ENCODE data around the gene IGFBP6. TPM values are rescaled to one million over a fixed set of nuclear protein-coding genes. Genes with fewer than 3 reads are reported as not detected.
A peak's percentile ranks its signal among the peaks of the same experiment; 100 is the strongest.
"Not testable (repeated sequence)": the region's sequence is repeated elsewhere in the genome, so short reads cannot be mapped to it uniquely, and the experiment has no call there.

The IGFBP6 gene
- total RNA-seq, 4 donors from 2014 or later, result 67.3 to 143 (median 77.4) TPM

DNA sequence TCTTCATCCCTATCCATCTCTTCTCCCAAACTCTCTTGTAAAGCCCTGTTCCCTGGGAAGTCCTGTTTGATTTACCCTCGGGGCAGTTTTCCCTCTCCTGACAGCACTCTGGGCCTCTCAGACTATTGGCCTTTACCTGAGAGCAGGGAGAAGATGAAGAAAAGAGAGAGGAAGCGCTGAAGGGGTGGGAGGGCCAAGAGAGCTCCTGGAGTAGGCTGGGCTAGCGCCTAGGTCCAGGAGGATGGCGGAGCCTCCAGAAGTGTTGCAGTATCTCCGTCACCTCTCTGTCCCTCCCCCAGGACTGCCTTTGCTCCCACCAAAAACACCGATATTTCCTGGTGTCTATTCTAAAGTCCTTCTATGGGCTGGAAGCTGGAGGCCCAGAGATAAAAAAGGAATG, 5.7 kb upstream of the IGFBP6 start:
- ATAC-seq, result no peak
- H3K4me1 ChIP-seq, result peaks cover 0 to 6% of the 10 kb centered on the region in 2 donors
- in situ Hi-C loops (cut with MboI; ENCODE audit: low sequenced_read_pairs in 4 of 4) (no loop called here), intact Hi-C loops (cut with DNase I; ENCODE audit: low total_unique reads) (no loop called here)
- no peak for DNase-seq
- no peaks in the 10 kb centered on the region for H3K9me3 ChIP-seq
- no peak overlapping the region for H3K27ac ChIP-seq
- no peaks in the 10 kb centered on the region for H3K36me3 ChIP-seq
- H3K27me3 ChIP-seq, result no peaks in the 10 kb centered on the region
- TF ChIP-seq, protein P1, sequence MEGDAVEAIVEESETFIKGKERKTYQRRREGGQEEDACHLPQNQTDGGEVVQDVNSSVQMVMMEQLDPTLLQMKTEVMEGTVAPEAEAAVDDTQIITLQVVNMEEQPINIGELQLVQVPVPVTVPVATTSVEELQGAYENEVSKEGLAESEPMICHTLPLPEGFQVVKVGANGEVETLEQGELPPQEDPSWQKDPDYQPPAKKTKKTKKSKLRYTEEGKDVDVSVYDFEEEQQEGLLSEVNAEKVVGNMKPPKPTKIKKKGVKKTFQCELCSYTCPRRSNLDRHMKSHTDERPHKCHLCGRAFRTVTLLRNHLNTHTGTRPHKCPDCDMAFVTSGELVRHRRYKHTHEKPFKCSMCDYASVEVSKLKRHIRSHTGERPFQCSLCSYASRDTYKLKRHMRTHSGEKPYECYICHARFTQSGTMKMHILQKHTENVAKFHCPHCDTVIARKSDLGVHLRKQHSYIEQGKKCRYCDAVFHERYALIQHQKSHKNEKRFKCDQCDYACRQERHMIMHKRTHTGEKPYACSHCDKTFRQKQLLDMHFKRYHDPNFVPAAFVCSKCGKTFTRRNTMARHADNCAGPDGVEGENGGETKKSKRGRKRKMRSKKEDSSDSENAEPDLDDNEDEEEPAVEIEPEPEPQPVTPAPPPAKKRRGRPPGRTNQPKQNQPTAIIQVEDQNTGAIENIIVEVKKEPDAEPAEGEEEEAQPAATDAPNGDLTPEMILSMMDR (IDR thresholded peaks at IDR 0.05 in 4 of 5, conservative IDR thresholded peaks at IDR 0.05 in 1 of 5), result no peak
- TF ChIP-seq POLR2A (IDR thresholded peaks at IDR 0.05), result no peak
- H3K4me3 ChIP-seq, result no peak overlapping the region

DNA sequence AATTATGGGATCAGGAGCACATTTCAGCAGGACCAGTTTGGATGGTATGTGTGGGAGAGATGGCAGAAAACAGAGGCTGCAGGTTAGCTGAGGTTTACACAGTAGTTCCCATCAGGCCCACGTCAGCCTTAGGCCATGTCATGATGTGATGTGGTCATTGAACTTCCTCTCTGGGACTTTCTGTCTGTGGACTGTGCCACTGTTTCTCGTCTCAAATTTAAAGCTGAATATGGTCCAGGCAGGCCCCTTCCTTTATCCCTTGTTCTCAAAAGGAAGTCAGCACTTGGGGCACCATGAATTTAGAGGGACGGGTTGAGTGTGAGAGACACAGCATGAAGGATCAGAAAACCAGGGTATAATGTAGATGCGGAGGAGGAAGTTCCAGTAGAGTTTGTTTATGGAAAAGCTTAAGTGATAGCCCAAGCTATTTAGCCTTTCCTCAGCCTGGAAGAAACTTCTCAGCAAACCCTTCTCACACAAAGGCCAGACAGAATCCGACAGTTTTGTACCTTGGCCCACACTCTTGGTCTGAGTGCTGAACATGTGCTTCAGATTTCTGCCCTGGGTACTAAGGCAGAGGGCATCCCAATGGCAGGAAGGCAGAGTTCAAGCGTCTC, 3.6 kb upstream of the IGFBP6 start:
- no peak for TF ChIP-seq POLR2A (IDR thresholded peaks at IDR 0.05)
- TF ChIP-seq, protein P1 (IDR thresholded peaks at IDR 0.05 in 4 of 5, conservative IDR thresholded peaks at IDR 0.05 in 1 of 5), result no peak
- Histone ChIP-seq H3K27ac (no peak overlapping the region), H3K4me1 (peaks cover 8 to 21% of the 10 kb centered on the region in 2 donors), H3K27me3 (no peaks in the 10 kb centered on the region), H3K9me3 (no peaks in the 10 kb centered on the region), H3K36me3 (no peaks in the 10 kb centered on the region), H3K4me3 (no peak overlapping the region)
- DNase-seq, result no peak
- intact Hi-C loops (cut with DNase I; ENCODE audit: low total_unique reads), result no loop called here
- in situ Hi-C loops (cut with MboI; ENCODE audit: low sequenced_read_pairs in 4 of 4), result no loop called here
- no peak for ATAC-seq

DNA sequence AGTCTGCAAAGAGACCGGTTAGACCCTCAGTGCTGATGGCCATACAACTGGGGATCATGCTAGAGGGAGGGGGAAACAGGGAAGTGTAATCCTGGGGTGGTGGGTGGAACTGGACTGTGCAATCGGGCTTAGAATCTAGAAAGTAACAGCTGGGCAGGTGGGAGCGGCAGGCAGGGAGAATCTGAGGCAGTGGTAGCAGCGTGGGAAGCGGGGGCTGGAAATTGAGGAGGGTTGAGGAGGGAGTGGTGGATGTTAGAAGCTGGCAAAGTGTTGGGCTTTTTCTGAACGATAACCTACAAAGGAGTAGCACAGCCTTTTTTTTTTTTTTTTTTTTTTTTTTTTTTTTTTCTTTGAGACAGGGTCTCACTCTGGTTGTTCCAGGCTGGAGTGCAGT, 3.1 kb upstream of the IGFBP6 start:
- intact Hi-C loops (cut with DNase I; ENCODE audit: low total_unique reads), result no loop called here
- Histone ChIP-seq H3K36me3 (no peaks in the 10 kb centered on the region), H3K4me3 (no peak overlapping the region), H3K27ac (no peak overlapping the region), H3K4me1 (peaks cover 11 to 21% of the 10 kb centered on the region in 2 donors), H3K27me3 (no peaks in the 10 kb centered on the region), H3K9me3 (no peaks in the 10 kb centered on the region)
- ATAC-seq (no peak), DNase-seq (no peak)
- TF ChIP-seq, protein P1 (IDR thresholded peaks at IDR 0.05 in 4 of 5, conservative IDR thresholded peaks at IDR 0.05 in 1 of 5), result no peak
- no peak for TF ChIP-seq POLR2A (IDR thresholded peaks at IDR 0.05)
- in situ Hi-C loops (cut with MboI; ENCODE audit: low sequenced_read_pairs in 4 of 4), result no loop called here

DNA sequence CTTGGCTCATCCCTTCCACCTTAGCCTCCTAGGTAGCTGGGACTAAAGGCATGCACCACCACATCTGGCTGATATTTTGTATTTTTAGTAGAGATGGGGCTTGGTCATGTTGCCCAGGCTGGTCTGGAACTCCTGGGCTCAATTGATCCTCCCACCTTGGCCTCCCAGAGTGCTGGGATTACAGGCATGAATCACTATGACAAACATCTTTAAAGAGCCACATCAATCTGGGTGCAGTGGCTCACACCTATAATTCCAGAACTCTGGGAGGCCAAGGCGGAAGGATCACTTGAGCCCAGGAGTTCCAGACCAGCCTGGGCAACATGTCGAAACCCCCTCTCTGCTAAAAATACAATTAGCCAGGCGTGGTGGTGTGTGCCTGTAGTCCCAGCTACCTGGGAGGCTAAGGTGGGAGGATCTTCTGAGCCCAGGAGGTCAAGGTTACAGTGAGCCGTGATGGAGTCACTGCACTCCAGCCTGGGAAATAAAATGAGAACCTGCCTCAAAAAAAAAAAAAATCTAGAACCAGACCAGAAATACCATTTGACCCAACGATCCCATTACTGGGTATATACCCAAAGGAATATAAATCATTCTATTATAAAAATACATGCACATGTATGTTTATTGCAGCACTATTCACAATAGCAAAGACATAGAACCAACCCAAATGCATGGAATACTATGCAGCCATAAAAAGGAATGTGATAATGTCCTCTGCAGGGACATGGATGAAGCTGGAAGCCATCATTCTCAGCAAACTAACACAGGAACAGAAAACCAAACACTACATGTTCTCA, 2.5 kb upstream of the IGFBP6 start:
- intact Hi-C loops (cut with DNase I; ENCODE audit: low total_unique reads), result loop anchor here (5.0 kb wide), 1 partner anchor 208 kb away; no protein-coding TSS in a partner anchor
- H3K27me3 ChIP-seq; H3K9me3 ChIP-seq; ATAC-seq; H3K27ac ChIP-seq; DNase-seq; H3K4me3 ChIP-seq; in situ Hi-C loops (cut with MboI; ENCODE audit: low sequenced_read_pairs in 4 of 4); H3K36me3 ChIP-seq: not testable (repeated sequence)
- peaks cover 12 to 21% of the 10 kb centered on the region in 2 donors for H3K4me1 ChIP-seq

DNA sequence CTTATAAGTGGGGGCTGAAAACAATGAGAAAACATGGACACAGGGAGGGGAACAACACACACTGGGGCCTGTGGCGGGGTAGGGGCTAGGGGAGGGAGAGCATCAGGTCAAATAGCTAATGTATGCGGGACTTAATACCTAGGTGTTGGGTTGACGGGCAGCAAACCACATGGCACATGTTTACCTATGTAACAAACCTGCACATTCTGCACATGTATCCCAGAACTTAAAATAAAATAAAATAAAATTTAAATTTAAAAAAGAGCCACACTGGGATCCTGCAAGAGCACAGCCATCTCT, 1.9 kb upstream of the IGFBP6 start:
- H3K9me3 ChIP-seq; H3K27me3 ChIP-seq; H3K4me3 ChIP-seq; in situ Hi-C loops (cut with MboI; ENCODE audit: low sequenced_read_pairs in 4 of 4); DNase-seq; H3K36me3 ChIP-seq; ATAC-seq: not testable (repeated sequence)
- peaks cover 12 to 21% of the 10 kb centered on the region in 2 donors for H3K4me1 ChIP-seq
- intact Hi-C loops (cut with DNase I; ENCODE audit: low total_unique reads), result loop anchor here (5.0 kb wide), 1 partner anchor 208 kb away; no protein-coding TSS in a partner anchor
- peak overlapping the region in 3 of 4 donors; percentile 69 to 81 (median 80) for H3K27ac ChIP-seq

Measured in gastrocnemius medialis (tissue), 4 donors.